ENCODE results near the gene L3MBTL4.
"Not testable (repeated sequence)": the region's sequence is repeated elsewhere in the genome, so short reads cannot be mapped to it uniquely, and the experiment has no call there.

L3MBTL4 gene

DNA sequence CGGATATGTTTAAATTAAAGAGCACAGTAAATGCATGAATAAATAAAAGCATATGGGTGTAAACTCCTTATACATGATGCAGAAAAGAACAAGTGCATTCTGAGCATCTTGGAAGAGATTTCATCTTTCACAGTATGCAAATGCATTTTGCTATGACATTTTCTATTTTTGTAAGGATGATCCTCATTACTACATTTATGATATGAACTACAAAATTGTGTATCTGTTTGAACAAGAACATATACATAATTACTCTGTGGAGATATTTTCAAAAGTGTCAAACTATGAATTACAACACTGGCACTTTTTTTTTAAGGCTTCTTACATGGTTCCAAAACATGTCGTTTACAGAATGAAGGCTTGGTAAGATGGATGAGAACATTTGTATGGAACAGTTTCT, 335.3 kb downstream of the L3MBTL4 start:
- DNase-seq: no peak

DNA sequence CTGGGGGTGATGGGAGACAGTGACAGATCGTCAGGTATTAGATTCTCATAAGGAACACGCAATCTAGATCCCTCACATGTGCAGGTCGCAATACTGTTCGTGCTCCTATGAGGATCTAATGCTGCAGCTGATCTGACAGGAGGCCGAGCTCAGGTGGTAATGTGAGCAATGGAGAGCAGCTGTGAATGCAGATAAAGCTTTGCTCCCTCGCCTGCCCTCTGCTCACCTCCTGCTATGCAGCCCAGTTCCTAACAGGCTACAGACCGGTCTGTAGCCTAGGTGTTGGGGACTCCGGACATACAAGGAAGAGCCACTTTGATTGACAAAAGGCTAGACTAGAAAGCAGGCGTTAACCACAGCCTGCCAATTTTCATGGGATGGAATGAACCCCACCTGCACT, 335.8 kb downstream of the L3MBTL4 start:
- no peak for DNase-seq

DNA sequence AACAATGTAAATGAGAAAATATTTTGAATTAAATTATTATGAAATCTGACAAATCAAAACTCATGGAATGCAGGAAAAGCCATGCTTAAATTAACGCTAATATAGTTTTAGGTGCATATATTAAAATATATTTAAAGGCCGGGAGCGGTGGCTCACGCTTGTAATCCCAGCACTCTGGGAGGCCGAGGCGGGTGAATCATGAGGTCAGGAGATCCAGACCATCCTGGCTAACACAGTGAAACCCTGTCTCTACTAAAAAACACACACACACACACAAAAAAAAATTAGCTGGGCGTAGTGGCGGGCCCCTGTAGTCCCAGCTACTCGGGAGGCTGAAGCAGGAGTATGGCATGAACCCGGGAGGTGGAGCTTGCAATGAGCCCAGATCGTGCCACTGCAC, 342.3 kb downstream of the L3MBTL4 start:
- not testable (repeated sequence) for DNase-seq

DNA sequence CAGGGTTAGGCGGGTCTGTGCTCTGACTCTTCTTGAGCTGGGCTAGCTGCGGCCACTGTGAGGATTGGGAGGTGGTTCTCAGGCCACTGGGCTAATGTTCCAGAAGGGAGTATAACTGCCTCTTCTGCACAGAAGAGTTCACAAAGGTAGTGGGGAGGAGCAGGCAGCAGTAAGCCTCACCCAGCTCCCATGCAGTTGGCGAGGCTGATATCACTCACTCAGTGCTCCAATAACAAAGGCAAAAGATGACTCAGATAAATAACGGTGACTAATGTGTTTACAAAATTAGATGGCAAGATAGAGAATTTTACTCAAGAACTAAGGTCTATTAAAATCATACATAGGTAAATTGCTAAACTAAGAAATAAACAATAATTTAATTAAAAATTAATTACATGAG, 345.2 kb downstream of the L3MBTL4 start:
- DNase-seq: no peak

DNA sequence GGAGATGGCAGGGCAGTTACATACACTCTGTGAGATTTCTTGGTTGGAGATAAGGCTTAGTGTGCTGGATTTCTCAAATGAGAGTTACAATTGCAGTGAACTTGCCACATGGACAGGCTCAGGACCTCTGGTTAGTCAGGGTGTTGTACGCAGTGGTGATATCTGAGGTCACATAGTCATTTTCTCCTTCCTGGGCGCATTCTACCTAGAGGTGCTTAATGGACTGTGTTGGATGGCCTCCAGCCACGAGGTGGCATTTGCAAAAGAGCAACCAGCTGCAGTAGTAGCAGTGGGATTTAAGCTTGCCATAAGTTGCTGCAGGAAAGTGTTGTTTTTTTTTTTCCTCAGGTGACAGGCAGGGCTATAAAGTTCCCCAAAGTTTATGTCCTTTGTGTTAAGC, 345.6 kb downstream of the L3MBTL4 start:
- DNase-seq: no peak

DNA sequence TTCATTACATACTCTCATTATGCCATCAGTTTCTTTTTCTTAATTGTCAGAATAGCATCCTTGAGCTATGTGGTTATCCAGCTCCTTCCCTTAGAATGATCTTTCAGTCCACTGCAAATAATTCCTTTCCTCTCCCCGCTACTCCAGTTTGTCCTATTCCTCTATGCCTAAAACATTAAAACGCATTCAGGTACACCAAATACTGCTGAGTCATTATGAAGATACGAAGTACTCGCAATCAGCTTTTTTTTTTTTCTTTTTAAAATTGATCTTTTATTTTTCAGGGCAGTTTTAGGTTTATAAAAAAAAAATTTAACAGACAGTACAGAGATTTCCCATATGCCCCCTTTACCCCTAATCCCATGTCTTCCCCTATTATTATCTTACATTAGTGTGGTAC, 354.6 kb downstream of the L3MBTL4 start:
- DNase-seq: no peak

DNA sequence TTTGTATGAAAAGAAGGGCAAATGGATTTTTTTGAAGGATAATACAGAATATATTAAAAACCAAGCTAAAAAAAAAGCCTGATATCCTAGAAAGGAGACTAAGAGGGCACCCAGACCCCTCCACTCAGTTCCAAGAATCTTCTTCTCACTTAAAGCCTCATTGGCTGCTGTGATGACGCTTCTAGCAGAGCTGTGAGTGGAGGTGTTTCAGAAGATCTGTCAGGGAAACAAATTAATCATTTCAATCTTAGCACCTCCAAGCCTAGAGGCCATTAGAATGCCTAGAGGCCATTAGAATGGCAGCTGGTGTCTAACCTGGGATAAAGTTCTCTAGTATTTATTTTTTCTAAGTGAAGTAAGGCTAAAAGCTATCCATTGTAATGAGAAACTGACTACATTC, 355.2 kb downstream of the L3MBTL4 start:
- no peak for DNase-seq

DNA sequence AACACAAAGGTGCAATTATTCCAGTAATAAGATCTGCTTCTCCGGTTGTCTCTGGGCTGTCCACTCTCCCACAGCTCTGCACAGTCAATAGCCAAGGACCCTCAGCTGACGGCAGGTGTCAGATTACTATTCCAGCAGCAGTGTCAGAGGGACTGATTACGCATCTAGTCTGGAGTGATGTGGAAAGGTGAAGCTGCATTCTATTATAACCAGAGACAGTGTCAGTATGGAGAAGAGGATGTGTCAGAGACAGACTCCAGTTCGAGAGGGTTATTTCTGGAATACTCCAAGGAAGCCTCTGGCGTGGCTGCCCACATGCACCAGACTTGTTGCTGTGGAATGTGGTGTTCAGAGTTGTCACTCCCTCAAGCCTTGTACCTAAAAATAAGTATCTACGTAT, 355.8 kb downstream of the L3MBTL4 start:
- no peak for DNase-seq

DNA sequence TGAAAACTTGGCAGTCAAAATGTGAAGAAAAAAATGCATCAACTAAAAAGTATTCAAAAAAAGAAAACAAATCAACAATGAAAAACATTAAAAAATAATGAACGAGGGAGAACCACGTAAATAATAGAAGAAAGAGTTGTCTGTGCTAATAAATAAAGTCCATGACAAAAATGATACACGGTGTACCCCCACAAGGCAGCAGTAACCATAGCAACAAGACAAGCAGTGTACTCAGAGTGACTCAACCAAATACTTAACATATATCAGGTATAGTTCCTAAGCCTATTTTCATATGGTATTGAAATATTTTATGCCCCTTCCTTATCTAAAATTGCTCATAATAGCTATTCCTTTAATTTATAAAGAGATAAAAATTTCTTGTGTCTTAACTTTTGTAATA, 357.1 kb downstream of the L3MBTL4 start:
- DNase-seq: no peak

DNA sequence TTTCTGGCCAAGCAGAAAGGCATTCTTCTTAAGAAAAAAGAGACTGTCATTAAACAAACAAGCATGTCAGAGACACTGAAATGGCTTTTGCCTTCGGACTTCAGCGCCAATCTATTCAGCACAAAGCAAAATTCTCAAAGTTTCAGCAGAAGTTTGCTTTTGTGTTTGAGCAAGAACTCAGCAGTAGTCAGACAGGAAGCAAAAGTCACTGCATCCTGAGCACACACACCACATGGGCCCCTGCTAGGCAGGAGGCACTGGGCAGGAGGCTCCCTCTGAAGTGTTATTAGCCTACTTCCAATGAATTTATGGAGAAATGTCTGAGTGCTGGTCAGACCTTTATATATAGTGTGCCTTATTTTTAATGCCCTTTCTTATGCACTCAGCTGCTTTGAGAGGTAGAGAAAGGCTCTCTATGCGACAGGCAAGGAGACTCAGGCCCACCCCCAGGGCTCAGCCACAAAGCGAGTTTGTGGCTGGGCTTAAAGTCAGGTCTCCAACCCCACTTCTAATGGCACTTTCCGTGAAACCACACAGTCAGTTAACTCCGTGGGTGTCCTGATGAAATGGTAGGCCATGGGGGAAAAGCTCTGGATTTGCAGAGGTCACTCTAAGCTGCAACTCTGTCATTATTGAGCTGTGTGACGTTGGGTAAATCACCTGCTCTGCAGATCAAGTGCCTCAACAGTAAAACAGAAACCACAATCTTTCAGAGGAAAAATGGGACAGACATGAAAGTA, 358.4 kb downstream of the L3MBTL4 start:
- DNase-seq: no peak

DNA sequence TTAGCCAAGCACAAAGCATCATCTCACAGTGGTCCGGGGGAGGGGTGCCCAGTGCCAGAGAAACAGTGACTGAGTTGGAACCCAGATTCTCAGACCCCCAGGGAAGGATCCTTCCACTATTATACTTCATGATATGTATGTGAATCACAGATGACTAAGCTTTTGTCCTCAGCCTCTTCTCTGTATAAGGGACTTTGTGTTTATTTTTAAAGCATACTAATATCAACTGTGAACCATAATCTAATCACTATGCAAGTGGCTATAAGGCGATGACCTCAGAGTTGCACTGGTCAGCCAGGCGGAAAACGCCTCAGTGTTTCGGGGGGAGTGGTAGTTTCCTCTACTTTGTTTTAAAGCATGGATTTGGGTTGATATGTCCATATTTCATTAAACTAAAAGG, 359.0 kb downstream of the L3MBTL4 start:
- no peak for DNase-seq

DNA sequence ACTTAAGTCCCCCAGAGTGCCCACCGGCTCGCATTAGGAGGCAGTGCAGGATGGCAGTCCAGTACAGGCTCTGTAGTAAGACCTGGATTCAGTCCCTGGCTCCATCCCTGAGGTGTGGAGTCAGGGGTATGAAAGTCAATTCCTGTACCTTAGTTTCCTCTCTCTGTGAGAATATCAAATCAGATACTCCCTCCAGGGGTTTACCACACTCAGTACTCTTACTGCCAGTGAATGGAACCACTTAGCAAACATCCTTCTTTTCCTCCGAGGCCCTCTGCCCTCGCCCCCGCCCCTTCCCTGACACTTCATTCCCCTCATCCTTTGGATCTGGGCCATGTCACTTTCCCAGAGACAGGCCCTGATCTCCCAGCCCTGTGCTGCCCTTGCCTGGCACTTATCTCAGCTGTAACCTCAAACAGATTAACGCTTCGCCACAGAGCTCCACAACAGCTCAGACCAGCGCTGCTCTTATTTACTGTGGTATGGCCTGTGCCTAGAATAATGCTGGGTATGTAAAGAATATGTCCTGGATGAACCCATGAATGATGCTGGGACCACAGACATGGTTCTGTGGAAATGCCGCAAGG, 360.4 kb downstream of the L3MBTL4 start:
- no peak for DNase-seq

DNA sequence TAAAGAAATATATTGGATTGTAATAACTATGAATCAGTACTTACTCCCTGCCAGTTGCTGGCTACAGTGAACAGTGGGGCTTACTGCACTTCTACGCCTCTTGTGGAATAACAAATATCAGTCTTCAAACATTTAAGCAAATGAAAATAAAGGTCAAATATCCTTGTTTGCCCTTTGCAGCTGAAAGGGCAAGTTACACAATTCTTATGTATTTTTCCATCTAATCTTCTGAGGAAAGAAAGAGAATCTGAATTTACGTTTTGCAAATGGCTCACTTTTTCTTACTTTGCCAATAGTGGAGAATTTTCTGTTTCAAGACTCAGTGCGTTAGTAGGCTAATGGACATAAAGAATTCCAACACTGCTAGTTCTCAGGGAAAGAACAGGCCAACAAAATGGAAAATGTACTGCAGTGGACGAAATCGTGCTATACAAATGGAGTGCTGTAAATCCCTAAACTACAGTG, 362.2 kb downstream of the L3MBTL4 start:
- no peak for DNase-seq

DNA sequence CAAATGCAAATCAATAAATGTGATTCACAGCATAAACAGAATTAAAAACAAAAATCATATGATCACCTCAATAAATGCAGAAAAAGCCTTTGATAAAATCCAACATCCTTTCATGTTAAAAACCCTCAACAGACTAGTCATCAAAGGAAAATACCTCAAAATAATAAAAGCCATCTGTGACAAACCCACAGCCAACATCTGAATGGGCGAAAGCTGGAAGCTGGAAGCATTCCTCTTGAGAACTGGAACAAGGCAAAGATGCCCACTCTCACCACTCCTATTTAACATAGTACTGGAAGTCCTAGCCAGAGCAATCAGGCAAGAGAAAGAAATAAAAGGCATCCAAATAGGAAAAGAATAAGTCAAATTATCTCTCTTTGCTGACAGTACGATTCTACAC, 367.1 kb downstream of the L3MBTL4 start:
- DNase-seq: not testable (repeated sequence)

DNA sequence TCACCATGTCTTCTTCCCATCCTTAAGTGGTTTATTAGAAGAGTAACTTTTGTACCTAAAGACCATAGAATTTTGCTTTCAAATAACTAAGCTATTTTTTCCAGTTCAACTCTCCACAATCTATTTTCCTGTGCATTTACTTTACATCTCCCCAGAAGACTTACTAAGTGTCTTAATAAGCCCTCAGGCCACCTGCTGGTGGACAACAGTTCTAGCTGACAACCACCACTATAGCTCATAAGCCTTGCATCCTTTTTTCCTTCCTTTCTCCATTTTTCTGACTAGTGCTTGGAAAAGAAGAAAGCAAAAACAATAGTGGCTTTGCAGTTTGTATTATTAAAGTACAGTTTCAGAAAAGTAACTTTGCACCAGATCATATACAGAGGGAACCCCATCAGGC, 369.9 kb downstream of the L3MBTL4 start:
- DNase-seq: no peak

DNA sequence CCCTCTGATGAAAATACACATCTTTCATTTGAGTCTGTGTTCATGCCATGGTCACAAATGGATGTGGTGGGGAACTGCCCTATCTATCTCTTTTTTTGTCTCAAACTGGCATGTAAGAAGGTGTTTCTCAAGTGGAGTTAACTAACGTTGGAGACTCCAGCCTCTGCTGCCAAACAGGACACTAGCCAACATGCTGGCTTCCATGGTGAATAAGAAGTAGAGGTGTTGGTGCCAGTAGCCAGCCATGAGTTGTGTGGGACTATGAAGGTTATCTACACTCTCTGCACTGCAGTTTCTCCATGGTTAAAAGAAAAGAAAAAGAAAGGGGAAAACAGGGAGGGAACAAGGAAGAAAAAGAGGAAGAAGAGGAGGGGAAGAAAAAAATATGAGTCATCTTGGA, 370.4 kb downstream of the L3MBTL4 start:
- DNase-seq: no peak

DNA sequence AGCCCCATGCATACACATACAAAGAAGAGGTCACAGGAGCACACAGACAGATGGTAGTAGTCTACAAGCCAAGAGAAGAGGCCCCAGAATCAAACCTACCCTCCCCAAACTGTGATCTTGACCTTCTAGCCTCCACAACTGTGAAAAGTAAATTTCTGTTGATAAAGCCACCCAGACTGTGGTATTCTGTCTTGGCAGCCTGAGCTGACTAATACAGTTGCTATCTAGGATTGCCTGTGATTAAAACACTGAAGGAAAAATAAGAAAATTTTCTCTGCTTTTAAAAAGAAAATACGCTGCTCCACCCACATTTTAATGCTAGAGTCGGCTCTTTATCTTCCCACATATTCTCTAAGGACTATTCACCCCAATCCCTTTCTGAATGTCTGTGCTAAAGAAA, 375.7 kb downstream of the L3MBTL4 start:
- no peak for DNase-seq

DNA sequence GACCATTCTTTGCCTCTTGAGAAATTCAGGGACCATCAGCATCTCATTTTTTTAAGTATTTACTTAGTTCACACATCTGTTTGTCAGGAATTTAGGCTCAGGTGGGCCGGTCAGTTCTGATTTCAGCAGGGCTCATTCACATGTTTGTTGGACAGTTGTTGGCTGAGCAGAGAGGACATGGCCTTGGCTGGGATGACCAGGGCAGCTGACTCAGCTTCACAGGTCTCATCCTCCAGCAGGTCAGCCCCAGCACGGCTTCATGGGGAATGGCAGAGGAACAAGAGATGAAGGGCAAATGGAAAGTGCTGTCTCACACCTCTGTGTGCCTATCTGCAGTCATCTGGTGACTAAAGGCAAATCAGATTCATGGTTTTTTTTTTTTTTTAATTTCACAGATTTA, 383.3 kb downstream of the L3MBTL4 start:
- DNase-seq: no peak

DNA sequence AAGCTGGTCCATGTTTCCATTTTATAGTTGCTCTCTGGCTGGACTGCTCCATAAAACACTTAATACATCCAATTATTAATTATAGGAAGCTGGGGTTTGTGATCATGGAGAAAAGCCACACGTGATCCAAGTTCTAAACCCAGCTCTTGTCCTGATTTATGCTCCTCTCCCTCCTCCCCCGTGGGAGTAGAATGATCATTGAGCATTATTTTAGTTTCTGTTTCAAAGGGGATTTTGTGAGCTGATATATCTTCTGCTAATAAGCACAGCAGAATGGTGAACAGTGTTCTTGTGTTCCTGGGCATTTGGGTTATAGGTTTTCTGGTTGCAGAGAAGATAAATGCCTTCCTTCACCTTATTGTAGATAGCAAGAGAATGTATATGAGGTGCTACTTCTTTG, 383.7 kb downstream of the L3MBTL4 start:
- DNase-seq: no peak

DNA sequence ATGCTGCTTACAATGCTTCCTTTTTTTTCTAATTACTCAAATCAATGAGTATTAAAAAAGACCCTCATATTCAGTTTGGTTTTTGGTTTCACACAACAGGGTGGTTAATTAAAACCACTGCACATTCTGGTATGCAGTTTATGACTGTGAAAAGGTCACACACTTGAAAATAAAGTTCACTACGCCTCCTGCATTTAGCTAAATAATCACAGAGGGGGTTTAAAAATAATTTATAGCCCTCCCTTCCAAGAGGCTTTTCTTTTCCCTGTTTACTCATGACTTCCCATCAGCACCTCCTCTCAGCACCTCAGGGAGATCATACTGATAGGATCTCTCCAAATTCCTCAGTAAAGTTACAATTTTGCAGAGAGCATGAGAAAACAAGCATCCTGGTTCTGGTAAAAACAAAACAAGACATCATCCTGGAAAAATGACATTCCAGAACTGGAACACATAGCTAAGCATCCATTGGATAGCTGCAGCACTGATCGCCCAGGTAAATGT, 389.9 kb downstream of the L3MBTL4 start:
- no peak for DNase-seq

DNA sequence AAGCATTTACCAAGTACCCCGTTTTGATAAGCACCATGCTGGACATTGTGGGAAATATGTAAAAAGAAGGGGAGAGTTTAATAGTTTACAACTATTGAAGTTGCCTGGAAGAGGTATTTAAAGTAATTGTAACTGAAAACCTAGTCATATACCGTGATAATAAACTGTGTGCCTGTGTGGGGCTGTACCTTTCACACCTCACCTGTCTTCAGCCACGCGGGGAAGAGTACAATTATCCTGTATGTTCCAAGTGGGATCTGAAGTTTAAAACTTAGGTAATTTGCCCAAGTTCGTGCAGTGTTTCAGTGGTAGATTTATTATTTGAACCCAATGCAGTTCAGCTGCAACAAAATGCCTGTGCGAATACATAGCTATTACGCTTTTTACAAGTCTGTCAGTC, 391.2 kb downstream of the L3MBTL4 start:
- no peak for DNase-seq

DNA sequence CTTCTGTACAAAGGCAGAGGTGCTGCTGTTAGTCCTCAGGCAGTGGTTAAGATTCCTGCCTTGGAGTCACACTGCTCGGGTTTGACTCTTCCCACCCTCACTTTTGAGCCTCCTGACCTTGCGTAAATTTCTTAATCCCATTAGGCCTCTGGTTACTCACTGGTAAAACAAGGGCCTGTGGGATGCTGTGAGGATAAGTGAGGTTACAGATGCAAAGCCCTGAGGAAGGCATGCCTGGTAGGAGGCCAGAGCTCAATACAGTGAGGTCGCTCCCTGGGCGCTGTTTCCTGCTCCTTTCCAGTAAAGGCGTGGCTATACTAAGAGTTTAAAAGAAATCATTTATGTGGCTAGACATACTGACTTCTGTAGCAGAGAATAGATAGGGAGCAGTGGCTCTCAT, 391.9 kb downstream of the L3MBTL4 start:
- no peak for DNase-seq

DNA sequence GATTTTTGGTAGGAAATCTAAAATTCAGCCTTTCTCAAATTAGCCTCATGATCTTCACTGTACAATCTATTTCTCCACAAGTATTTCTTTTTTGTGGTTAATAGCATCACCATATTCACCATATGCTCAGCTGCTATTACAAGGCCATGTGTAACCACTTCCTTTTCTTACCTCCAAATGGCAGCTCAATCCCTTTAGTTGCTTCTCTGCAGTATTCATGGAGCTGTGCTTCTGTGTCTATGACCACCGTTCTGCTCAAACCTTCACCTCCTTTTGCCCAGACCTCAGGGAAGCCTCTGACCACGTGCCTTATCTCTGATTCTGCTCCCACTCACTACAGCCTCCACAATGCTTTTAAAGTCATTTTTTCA, 392.7 kb downstream of the L3MBTL4 start:
- no peak for DNase-seq

DNA sequence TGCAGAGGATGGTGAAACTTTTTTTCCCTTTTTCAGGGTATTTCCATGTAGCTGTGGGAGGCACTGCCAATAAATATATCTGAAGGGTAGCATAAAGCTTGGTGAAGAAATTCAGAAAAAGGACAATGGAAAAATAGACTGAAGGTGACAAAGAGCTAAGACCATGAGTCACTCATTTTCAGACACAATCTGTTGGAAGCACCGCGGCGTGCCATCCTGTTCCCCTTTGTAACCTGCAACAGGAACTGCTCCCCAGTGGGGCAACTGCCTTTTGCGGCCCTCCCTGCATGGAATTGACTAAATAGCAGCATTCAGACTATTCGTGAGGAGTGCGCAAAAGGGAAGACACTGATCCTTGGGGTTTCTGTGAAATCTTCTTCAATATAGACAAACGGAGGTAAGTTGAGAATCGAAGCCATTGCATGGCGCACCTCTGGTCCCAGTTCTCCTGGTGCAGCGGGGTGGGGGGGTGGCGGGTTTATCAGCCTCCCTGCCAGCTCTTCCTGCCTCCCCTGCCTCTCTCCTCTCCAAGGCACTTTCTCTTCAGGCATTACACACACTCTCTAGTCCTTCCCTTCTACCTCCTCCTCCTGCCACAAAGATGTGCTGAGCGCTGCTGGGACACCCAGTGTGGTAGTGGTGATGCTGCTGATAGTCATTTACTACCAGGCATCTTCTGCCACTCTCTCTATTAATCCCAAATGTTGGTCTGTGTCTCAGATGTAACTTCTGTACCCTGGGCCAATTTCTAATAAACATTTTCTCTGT, 393.2 kb downstream of the L3MBTL4 start:
- no peak for DNase-seq
